OCI-M2 (cell line): Measurements from ENCODE around the gene HEBP1.

ENCODE experiments used
- DNase-seq: peaks from one replicate; lab custom pipeline; 2025; ENCODE audit not compliant: unreplicated experiment; lab: John Stamatoyannopoulos, UW

The HEBP1 gene

GRCh38 chr12:12954356-12954755 lies 45.7 kb downstream of the HEBP1 start:
- no peak for DNase-seq

GRCh38 chr12:12952036-12952435 lies 48.0 kb downstream of the HEBP1 start, which contains the start of gene GPRC5D:
GPRC5D (minus strand) TSS chr12:12952170; CDS start chr12:12950384, 1,786 bp downstream.
- DNase-seq, result no peak

GRCh38 chr12:12951504-12951903 lies 48.6 kb downstream of the HEBP1 start:
- no peak for DNase-seq

- no peak for DNase-seq
Observed at GRCh38 chr12:12947902-12948301, 52.2 kb downstream of the HEBP1 start.

- DNase-seq, result no peak
Observed at GRCh38 chr12:12946686-12947355, 53.2 kb downstream of the HEBP1 start.

- DNase-seq, result no peak
Observed at GRCh38 chr12:12945591-12945990, 54.5 kb downstream of the HEBP1 start.

GRCh38 chr12:12943586-12944260 lies 56.3 kb downstream of the HEBP1 start:
- DNase-seq, result no peak

GRCh38 chr12:12941450-12942350 lies 58.4 kb downstream of the HEBP1 start:
- DNase-seq, result no peak

- no peak for DNase-seq
Observed at GRCh38 chr12:12939888-12940287, 60.2 kb downstream of the HEBP1 start.

- no peak for DNase-seq
Observed at GRCh38 chr12:12938541-12938940, 61.5 kb downstream of the HEBP1 start.

GRCh38 chr12:12936983-12937491 lies 63.0 kb downstream of the HEBP1 start:
- no peak for DNase-seq

GRCh38 chr12:12934556-12934955 lies 65.5 kb downstream of the HEBP1 start:
- DNase-seq, result no peak

- no peak for DNase-seq
Observed at GRCh38 chr12:12933742-12934141, 66.3 kb downstream of the HEBP1 start.

GRCh38 chr12:12930633-12931219 lies 69.3 kb downstream of the HEBP1 start:
- DNase-seq, result no peak

GRCh38 chr12:12929696-12930095 lies 70.4 kb downstream of the HEBP1 start:
- no peak for DNase-seq

- no peak for DNase-seq
Observed at GRCh38 chr12:12927211-12928079, 72.6 kb downstream of the HEBP1 start.

- no peak for DNase-seq
Observed at GRCh38 chr12:12926571-12927071, 73.4 kb downstream of the HEBP1 start.

- DNase-seq, result no peak
Observed at GRCh38 chr12:12925388-12925787, 74.7 kb downstream of the HEBP1 start.
